NCI-H524 treated with DMSO at 0.1 percent for 48 hours (cell line): ENCODE measurements around the gene TSHZ1.

Source experiments
- DNase-seq: peaks from one replicate; lab custom pipeline; 2025; lab: John Stamatoyannopoulos, UW

Gene TSHZ1

DNA sequence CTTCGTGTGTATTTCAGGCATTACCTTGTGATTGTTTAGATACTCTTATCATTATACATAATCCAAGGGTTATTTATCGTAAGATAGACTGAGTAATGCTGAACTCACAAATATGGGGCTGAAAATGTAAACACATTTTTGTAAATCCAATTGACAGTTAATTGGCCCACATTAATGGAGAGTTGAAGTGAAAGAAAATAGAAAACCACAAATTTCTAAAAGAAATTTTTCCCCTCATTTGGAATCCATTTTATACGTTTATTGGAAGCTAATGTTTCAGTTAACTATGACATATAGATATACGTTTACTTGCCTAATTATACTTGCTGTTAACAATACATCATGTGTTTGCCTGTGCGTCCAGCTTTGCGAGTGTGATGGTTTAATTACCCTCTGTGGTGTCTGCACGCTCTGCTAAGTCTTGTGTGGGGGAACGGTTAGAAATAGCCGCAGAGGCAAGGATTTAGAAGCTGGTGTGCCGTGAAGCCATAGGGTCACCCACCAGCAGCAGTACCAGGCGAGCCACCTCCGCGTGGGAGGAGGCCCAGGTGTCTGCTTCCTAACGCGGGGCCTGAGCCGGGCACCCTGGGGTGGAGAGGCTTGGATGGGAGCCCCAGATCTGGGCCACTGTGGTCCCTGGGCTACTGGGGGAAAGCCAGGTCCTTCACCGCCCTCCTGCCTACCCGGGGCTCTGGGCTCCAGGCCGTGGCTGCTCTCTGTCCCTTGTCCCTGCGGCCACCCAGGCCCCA is 38.0 kb downstream of the TSHZ1 start:
- DNase-seq = no peak

DNA sequence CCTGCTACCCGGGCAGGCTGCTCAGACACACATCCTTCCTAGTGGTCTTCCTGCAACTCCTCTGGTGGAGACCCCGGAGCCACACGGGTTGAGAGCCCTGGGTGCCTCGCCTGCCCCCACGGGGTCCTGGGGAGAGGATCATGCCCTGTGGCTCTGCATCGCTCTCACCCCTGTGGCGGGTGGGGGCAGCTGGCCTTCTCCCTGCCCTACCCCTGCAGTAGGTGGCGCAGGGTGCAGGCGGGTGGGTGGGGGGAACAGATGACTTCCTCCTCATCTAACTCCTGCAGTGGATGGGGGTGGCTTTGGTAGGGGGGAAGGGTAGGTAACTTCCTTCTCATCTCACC is 38.5 kb downstream of the TSHZ1 start:
- DNase-seq = no peak

DNA sequence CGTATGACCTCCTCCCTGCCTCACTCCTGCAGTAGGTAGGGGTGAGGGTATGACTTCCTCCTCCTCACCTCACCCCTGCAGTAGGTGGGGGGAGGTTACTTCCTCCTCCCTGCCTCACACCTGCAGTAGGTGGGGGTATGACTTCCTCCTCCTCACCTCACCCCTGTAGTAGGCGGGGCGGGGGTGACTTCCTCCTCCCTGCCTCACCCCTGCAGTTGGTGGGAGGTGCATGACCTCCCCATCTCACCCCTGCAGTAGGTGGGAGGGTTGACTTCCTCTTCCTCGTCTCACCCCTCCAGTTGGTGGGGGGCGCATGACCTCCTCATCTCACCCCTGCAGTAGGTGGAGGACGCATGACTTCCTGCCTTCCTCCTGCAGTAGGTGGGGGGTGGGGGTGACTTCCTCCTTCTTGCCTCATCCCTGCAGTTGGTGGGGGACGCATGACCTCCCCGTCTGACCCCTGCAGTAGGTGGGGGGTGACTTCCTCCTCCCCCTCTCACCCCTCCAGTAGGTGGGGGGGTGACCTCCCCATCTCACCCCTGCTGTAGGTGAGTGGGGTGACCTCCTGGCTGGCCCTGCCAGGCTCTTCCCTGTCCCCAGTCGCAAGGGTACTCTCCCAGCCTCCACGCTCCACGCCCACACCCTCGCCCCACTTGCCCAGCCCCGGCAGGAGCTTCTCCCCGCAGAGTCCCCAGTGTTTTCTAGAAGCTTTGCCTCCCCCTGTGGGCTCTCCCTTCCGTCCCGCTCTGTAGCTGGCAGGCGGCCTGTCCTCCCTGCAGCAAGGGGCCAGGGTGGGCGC is 39.3 kb downstream of the TSHZ1 start:
- no peak for DNase-seq

DNA sequence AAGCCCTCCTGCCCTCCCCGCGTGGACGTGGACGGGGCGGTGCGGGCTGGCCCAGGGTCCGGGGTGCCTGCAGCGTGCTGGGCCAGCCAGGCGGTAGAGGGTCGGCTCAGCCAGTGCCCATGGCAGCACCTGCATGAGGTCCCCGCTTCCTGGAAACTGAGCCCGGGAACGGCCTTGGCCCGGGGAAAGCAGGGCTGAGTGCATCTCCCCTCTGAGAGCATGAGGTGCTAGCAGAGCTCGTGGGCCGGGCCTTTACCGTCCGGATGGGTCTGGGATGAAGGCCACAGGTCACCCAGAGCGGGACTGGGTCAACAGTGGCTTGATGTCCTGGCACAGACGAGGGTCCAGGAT is 39.8 kb downstream of the TSHZ1 start:
- no peak for DNase-seq

GRCh38 chr18:75251466-75251865 is 40.9 kb downstream of the TSHZ1 start:
- no peak for DNase-seq

DNA sequence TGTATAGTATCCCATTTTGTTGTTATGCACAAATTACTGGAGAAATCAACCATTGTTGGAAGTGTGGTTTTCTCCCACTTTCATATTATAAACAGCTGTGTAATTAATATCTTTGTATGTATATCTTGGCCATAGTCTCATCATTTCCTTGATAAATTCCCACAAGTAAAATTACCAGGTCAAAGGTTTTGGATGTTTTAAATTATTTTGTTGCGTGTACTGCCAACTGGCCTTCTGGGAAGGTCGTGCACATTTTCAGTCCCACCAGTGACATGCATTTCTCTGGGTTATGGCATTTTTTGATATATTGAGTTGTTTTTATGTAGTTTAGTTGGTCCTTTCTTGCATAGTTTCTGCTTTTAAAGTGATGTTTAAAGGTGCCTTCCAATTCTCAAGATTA is 41.5 kb downstream of the TSHZ1 start:
- DNase-seq = no peak

DNA sequence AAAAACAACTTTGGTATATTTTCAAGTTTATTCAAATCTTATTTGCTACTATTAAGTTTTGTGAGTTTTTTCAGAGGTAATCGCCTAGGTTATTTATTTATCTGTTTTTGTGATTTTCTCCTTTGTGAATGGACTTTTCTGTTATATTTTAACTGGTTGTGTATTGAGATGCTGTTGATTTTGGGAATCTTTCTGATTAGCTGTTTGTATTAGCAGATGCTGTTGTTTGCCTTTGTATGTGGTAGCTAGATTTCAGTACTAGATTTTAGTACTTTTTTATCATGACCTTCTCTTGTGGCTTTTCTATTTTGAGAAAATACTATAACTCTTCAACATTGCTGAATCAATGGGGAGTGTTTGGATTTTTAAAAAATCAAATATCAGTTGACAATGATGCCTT is 42.4 kb downstream of the TSHZ1 start:
- no peak for DNase-seq

GRCh38 chr18:75253784-75254183 is 43.2 kb downstream of the TSHZ1 start:
- DNase-seq = no peak

- DNase-seq = no peak
Measured at GRCh38 chr18:75255094-75255493, 44.5 kb downstream of the TSHZ1 start.

GRCh38 chr18:75256376-75256775 is 45.8 kb downstream of the TSHZ1 start:
- DNase-seq = no peak

DNA sequence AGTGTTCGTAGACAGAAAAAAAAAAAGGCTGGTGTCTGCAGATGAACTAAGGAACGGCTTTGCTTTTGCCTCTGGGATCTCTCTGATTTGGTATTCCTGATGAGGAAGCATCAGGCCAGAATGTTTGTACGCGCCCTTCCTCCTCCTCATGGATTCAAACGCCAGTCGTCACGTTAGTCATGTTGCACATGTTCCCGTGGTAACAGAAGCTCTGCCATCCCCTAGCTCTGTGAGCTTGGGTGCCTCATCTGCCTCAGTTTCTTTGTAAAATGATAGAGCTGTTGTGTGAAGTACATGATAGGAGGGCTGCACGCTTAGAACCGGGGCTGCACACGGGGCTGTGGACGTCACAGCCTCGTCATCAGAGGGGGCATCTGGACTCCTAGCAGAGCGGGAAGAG is 47.0 kb downstream of the TSHZ1 start:
- DNase-seq = no peak

- DNase-seq = no peak
Measured at GRCh38 chr18:75261430-75262223, 51.0 kb downstream of the TSHZ1 start.

- DNase-seq = peak; percentile 69
Measured at GRCh38 chr18:75262511-75262910, 51.9 kb downstream of the TSHZ1 start.

DNA sequence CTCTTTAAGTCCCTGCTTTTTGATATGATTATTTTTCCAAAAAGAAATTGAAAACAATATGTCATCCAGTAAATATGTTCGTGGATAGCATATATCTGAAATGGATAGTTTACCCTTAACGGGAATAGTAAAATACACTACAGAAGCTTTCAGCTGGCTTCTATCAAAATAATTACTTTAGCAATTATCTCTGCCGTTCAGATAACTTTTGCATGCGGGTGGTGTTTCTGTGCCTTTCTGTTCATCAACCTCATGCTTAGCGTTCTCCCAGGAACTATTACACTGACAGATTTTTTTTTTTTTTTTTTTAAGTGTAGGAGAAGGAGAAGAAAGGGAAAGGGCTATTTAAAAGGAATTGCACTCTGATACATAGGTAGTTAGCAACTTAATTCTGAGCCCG is 53.6 kb downstream of the TSHZ1 start:
- DNase-seq = no peak

- DNase-seq = no peak
Measured at GRCh38 chr18:75264926-75265597, 54.5 kb downstream of the TSHZ1 start.

GRCh38 chr18:75265872-75266271 is 55.3 kb downstream of the TSHZ1 start:
- no peak for DNase-seq

- no peak for DNase-seq
Measured at GRCh38 chr18:75267643-75268363, 57.2 kb downstream of the TSHZ1 start.

- no peak for DNase-seq
Measured at GRCh38 chr18:75268364-75268646, 57.7 kb downstream of the TSHZ1 start.

DNA sequence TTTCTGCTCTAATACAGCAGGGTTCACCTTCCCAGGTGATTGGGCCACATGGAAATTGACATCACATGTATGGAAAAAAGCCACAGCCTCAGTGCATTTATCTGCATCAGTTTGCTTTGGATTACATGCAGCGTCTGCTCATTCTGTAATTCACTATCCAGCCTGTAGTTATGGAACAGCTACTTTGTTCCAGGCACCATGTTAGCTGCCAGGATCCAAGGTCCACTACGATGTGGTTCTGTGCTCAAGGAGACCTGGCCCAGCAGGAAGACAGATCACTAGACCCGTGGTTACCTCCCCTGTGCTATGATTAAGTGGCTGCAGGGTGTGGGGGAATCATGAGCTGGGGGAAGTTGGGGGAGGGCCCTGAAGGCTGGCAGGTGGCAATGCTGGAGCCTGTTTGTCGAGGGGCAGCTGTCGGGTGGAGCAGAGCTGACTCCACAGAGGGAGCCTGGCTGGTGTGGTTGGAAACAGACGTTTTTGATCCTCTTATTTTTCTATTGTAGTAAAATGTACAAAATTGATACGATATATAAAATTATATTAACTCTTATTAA is 58.6 kb downstream of the TSHZ1 start:
- DNase-seq = peak; percentile 72

GRCh38 chr18:75269696-75270095 is 59.1 kb downstream of the TSHZ1 start:
- DNase-seq = peak; percentile 68

DNA sequence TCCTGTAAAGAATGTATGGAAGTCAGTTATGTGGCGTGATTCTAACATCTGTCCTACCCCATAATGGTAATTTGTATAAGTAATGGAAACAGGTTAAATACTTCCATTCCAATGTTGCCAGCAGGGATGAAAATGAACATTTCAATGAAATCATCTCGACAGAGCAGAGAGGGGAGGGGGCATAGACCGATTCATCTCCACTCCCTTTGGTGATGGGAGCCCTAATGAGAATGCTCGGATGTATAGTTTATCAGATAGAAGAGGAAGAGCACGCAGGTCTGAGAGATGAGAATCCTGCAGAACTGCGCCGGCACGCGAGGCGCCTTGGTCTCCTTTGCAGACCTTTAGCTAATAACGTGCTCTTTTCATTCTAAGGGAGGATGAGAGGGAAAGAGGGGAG is 61.4 kb downstream of the TSHZ1 start:
- DNase-seq = no peak

DNA sequence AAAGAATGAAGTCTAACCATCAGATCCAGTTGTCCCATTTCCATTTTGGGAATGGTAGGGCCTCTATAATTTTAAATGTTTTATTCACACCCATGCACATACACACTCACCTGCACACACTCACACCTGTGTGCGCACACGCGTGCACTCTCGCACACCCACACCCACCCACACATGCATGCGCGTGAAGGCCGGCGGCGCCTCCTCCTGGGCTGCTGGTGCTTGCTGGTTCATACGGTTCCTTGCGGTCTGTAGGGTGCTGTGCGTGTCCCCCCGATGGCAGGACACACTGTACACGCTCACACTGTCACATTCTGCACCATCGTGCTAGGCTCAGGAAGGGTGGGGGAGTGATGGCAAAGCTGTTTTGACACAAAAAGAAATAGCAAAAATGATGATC is 63.2 kb downstream of the TSHZ1 start:
- DNase-seq = no peak
